IPS DF 6.9 (cell line): ENCODE measurements around the gene CCDC40.
"Not testable (repeated sequence)": the region's sequence is repeated elsewhere in the genome, so short reads cannot be mapped to it uniquely, and the experiment has no call there.

Experiments
- DNase-seq: peaks from one replicate; pipeline ENCODE4 v3.0.0-alpha.2; 2013; ENCODE audit warnings: low read depth, low spot score
- H3K27ac ChIP-seq: one replicate; pipeline ENCODE4 v1.5.1; 2013; ENCODE audit warnings: low read length, control low read depth
- H3K27me3 ChIP-seq: 2 replicates; pipeline ENCODE4 v1.6.1; 2013; ENCODE audit warnings: mild to moderate bottlenecking, low read length; ENCODE audit not compliant: control insufficient read depth, insufficient read depth
- H3K36me3 ChIP-seq: 2 replicates; pipeline ENCODE4 v1.6.1; 2013; ENCODE audit warnings: low read length; ENCODE audit not compliant: control insufficient read depth, insufficient read depth
- H3K4me1 ChIP-seq: 2 replicates; pipeline ENCODE4 v1.6.1; 2013; ENCODE audit warnings: low read length; ENCODE audit not compliant: control insufficient read depth, insufficient read depth
- H3K4me3 ChIP-seq: 2 replicates; pipeline ENCODE4 v1.5.1; 2013; ENCODE audit warnings: mild to moderate bottlenecking, low read length
- H3K9me3 ChIP-seq: 2 replicates; pipeline ENCODE4 v1.6.1; 2013; ENCODE audit warnings: low read length, inconsistent platforms; ENCODE audit not compliant: control insufficient read depth, insufficient read depth
- WGBS: extraction: QIAGEN DNeasy Blood & Tissue Kit; methylation state at CpG from one replicate; pipeline ENCODE4 v1.1.7; 2013; ENCODE audit warnings: mixed read lengths, missing lambda C conversion rate; ENCODE audit not compliant: insufficient read length, insufficient coverage; 5-methylcytosine and 5-hydroxymethylcytosine counted together

CCDC40 gene

DNA sequence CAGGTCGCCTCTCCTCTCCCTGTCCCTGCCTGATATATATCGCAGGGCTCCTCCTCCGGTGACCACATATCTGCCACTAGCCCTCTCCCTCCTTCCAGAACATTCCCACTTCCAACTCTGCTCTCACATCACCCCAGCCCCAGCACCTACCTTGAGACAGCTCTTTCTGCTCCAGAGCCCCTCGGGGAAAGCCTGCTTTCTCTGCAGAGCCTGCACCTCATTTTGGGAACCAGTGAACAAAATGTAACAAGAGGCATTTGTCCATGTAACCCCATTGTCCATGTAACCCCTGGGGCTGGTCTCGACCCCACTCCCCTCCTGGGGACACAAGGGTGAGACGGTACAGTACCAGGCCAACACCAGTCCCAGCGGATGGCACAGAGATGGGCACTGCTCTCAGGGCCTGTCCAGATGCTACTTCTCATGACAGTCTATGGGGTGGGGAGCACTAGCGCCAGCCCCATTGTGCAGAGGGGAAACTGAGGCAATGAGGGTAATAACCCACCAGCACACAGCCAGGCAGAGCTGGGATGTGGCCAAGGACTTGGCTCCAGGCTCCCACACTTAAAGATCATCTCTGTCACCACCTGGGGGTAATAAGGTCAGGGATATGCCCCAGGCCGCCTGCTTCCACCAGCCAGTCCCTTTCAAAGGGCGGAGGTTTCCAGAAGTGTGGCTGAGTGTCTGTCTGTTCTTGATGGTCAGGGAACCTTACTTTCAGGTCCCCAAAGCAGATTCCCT is 43.6 kb upstream of the CCDC40 start:
- Histone ChIP-seq H3K36me3 (no peaks in the 10 kb centered on the region), H3K4me3 (no peak overlapping the region), H3K4me1 (peaks cover 18% of the 10 kb centered on the region), H3K9me3 (no peaks in the 10 kb centered on the region), H3K27ac (no peak overlapping the region), H3K27me3 (no peaks in the 10 kb centered on the region)
- no peak for DNase-seq
- WGBS: no CpG with 5 or more reads among the region's 10 CpGs

DNA sequence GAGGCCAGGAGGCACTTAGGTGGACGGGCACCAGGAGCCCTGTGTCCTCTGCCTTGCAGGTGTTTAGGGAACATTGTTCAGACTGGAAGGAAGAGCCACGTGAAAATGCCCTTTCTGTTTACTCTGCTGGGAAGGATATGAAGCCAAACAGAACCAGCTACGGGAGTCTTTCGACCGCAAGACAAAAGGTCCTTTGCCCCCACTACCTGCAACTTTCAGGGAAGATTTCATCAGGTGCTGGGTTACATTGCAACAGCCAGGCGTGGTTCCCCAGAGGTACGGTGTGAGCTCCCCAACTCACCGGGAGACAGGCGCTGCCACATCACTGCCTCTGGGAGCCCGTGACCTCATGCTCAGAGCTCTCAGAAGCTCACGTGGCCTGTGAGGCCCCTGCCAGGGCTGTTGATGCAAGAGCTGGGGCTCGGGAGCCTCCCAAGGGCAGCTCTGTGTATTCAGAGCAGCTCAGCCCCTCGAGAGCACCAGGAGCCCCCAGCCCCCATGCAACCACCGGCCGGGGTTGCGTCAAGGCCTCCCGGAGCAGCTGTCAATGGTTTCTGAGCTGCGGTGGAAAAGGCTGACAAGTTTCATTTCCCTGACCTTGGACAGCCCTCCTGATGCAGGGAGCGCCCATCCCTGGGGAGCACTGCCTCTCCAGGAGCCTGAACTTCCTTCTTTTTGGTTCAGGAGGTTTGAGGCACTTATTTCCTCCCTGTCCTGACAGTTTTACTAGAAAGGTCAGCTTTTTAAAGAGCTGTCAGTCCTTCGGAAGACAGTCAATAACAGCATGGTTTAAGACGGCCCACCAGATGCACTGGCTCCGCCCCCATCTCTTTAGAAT is 42.8 kb upstream of the CCDC40 start:
- no peak overlapping the region for H3K4me3 ChIP-seq
- no CpG with 5 or more reads among the region's 22 CpGs for WGBS
- H3K9me3 ChIP-seq: no peaks in the 10 kb centered on the region
- DNase-seq: no peak
- no peaks in the 10 kb centered on the region for H3K27me3 ChIP-seq
- H3K4me1 ChIP-seq: peaks cover 15% of the 10 kb centered on the region
- no peak overlapping the region for H3K27ac ChIP-seq
- no peaks in the 10 kb centered on the region for H3K36me3 ChIP-seq

DNA sequence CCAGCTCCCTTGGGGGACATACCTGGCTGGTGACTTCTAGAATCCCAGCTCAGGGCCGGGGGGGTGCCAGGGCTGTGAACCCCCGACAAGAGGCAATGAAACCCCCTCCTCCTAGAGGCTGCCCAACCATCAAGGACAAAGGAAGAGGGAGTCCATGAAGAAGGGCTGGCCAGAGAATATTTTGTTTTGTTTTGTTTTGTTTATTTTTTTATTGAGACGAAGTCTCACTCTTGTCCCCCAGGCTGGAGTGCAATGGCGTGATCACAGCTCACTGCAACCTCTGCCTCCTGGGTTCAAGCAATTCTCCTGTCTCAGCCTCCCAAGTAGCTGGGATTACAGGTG is 42.2 kb upstream of the CCDC40 start:
- not testable (repeated sequence) for H3K27me3 ChIP-seq, H3K4me3 ChIP-seq, H3K9me3 ChIP-seq, H3K36me3 ChIP-seq, H3K27ac ChIP-seq, DNase-seq
- H3K4me1 ChIP-seq: peaks cover 15% of the 10 kb centered on the region
- WGBS: no CpG with 5 or more reads among the region's 4 CpGs

DNA sequence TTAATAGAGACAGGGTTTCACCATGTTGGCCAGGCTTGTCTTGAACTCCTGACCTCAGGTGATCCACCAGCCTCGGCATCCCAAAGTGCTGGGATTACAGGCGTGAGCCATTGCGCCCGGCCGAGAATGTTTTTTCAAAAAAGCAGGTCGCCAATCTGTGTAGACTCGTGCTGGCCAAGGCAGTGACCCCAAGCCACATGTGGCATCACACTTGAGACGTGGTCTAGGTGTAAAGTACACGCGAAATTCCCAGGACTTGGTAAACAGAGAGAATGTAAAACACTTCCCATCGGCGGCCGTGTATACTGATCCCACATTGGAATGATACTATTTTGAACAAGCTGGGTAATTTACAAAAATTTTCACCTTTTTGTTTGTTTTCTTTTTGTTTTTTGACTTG is 41.8 kb upstream of the CCDC40 start:
- Histone ChIP-seq H3K4me3 (no peak overlapping the region), H3K27ac (no peak overlapping the region), H3K9me3 (no peaks in the 10 kb centered on the region), H3K36me3 (no peaks in the 10 kb centered on the region), H3K27me3 (no peaks in the 10 kb centered on the region), H3K4me1 (peaks cover 15% of the 10 kb centered on the region)
- DNase-seq: no peak
- no CpG with 5 or more reads among the region's 13 CpGs for WGBS

DNA sequence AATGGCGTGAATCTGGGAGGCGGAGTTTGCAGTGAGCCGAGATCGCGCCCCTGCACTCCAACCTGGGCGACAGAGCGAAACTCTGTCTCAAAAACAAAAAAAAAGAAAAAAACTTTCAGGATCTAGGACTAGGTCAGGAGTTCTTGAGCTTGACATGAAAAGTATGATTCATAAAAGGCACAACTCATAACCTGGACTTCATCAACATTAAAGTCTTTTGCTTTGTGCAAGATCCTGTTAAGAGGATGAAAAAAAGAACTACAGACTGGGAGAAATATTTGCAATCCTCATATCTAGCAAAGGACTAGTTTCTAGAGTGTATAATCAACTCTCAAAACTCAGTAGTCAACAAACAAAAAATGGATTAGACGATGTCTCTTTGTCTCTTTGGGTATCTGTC is 40.7 kb upstream of the CCDC40 start:
- no CpG with 5 or more reads among the region's 8 CpGs for WGBS
- no peak overlapping the region for H3K27ac ChIP-seq
- no peak for DNase-seq

DNA sequence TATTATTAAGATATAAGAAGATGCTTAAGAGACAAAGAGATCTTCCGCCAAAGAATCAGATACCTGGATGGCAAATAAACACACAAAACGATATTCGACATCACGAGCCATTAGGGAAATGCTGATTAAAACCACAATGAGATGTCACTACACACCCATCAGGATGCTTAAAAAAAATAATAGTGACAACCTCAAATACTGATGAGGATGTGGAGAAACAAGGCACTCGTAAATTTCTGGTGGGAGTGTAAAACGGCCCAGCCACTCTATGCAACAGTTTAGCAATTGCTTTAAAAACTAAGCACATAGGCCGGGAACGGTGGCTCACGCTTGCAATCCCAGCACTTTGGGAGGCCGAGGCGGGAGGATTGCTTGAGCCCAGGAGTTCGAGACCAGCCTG is 40.2 kb upstream of the CCDC40 start:
- H3K4me3 ChIP-seq: no peak overlapping the region
- H3K27ac ChIP-seq: no peak overlapping the region
- WGBS: no CpG with 5 or more reads among the region's 12 CpGs
- peaks cover 12% of the 10 kb centered on the region for H3K4me1 ChIP-seq
- H3K9me3 ChIP-seq: no peaks in the 10 kb centered on the region
- 0 out of 2 replicates have a peak, but pooled peaks cover 3% of the 10 kb centered on the region for H3K36me3 ChIP-seq
- no peak for DNase-seq
- no peaks in the 10 kb centered on the region for H3K27me3 ChIP-seq

More for the DNA sequence above, 40.7 kb upstream of the CCDC40 start:
- Histone ChIP-seq H3K9me3 (no peaks in the 10 kb centered on the region), H3K4me3 (no peak overlapping the region), H3K4me1 (peaks cover 15% of the 10 kb centered on the region), H3K27me3 (no peaks in the 10 kb centered on the region), H3K36me3 (0 out of 2 replicates have a peak, but pooled peaks cover 3% of the 10 kb centered on the region)

DNA sequence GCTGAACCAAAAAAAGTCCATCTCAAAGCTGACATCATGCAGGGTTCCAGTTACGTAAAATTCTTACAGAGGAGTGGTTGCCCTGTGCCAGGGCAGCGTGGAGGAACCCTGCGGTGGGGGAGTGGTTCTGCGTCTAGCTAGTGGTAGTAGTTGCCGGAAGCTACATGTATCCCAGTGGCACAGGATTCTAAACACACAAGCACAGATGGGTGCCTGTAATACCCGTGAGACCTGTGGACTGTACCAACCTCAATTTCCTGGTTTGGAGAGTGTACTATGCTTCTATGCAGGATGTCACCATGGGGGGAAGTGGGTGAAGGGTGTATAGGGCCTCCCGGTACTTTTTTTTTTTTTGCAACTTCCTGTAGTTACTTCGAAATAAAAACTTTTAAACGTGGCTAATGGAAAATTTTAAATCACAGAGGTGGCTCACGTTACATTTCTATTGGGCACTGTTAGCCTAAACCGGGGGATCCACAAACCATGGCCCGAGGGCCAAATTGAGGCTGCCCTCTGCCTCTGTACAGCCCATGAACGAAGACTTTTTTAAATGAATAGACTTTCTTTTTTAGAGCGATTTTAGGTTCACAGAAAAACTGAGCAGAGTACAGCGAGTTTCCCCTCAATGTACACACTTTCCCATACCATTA is 39.3 kb upstream of the CCDC40 start:
- Histone ChIP-seq H3K9me3 (no peaks in the 10 kb centered on the region), H3K4me1 (peaks cover 10% of the 10 kb centered on the region), H3K27me3 (no peaks in the 10 kb centered on the region), H3K27ac (no peak overlapping the region), H3K4me3 (no peak overlapping the region), H3K36me3 (peaks cover 8% of the 10 kb centered on the region; the same call in 1 of the 2 replicates)
- no peak for DNase-seq
- WGBS: no CpG with 5 or more reads among the region's 15 CpGs

DNA sequence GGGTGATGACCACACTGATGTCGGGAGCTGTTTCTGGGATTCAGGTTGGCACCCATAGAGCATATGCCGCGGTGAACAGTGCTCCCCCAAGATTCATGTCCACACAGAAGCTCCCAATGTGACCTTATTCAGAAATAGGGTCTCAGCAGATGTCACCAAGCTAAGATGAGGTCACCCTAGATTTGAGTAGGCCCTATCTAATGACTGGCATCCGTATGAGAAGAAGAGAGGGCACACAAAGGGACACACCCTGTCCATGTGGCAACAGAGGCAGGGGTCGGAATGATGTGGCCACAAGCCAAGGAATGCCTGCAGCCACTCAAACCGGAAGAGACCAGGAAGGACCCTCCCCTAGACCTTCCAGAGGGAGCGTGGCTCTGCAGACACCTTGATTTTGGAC is 36.3 kb upstream of the CCDC40 start:
- Histone ChIP-seq H3K9me3 (no peaks in the 10 kb centered on the region), H3K27me3 (no peaks in the 10 kb centered on the region), H3K27ac (no peak overlapping the region), H3K4me1 (no peaks in the 10 kb centered on the region; the same call in 1 of the 2 replicates), H3K36me3 (peaks cover 9% of the 10 kb centered on the region; the same call in 1 of the 2 replicates), H3K4me3 (no peak overlapping the region)
- DNase-seq: no peak
- WGBS: no CpG with 5 or more reads among the region's 7 CpGs

DNA sequence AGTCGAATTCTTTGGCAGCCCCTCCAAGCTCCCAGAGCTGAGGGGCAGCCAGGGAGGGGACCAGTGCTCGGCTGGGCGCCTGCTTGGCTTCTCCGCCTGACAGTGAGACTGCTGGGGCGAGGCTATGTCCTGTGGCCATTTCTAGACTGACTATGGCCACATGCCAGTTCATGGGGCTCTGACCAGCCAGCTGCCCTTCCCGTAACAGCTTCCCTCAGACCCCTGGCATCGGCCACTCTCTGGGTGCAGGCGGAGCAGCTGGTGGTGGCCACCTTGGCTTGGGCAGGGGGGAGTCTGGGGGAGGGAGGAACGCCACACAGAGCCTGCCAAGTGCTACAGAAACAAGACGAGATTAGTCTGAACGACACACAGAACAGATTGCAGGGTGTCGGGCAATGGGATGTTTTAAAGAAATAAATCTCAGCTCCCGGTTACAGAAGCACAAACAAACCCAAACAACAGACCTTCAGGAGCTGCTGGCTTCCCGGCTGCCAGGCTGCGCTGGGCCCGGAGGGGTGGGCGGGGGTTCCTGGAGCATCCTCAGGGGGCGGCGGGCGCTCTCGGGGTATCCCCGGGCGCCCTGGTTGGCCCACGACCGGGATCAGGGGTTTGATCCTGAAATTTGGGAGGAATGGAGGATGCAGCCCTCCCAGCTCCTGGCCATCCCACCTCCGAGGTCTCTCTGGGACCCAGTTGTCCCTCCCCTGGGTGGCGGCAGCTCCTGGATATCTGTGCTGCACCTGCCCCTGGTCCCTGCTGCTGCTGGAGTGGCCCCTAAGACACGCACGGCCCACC is 35.3 kb upstream of the CCDC40 start:
- H3K27me3 ChIP-seq: no peaks in the 10 kb centered on the region
- H3K36me3 ChIP-seq: peaks cover 9% of the 10 kb centered on the region; the same call in 1 of the 2 replicates
- no peak overlapping the region for H3K4me3 ChIP-seq
- no CpG with 5 or more reads among the region's 29 CpGs for WGBS
- no peak overlapping the region for H3K27ac ChIP-seq
- no peaks in the 10 kb centered on the region; the same call in 1 of the 2 replicates for H3K4me1 ChIP-seq
- H3K9me3 ChIP-seq: no peaks in the 10 kb centered on the region
- no peak for DNase-seq
